Lung (tissue), 12 donors: Measurements from ENCODE around the gene CDC42BPB. TPM values are rescaled to one million over a fixed set of nuclear protein-coding genes. Genes with fewer than 3 reads are reported as not detected.
A peak's percentile ranks its signal among the peaks of the same experiment; 100 is the strongest.

ENCODE experiments used
- ATAC-seq: fragments of 200-7000 bp; cut with Tn5 transposase; one replicate; pipeline ENCODE4 v1.9.1; 2020; ENCODE audit warnings: moderate number of reproducible peaks; ENCODE audit not compliant: insufficient read depth, low FRiP score
- DNase-seq, 3 donors: peaks; one replicate each; pipeline ENCODE4 v3.0.0-alpha.2; 2013 to 2017
- H3K27ac ChIP-seq, 2 donors: one replicate each; pipeline ENCODE4 v1.5.1; 2013; ENCODE audit warnings: mild to moderate bottlenecking in 2 of 2, moderate library complexity in 2 of 2, control low read depth in 1 of 2, inconsistent platforms in 1 of 2, low read depth in 1 of 2, low read length in 1 of 2
- H3K27me3 ChIP-seq, 3 donors: one replicate each; pipeline ENCODE4 v1.5.1; 2013; ENCODE audit warnings: low read length in 2 of 3; ENCODE audit not compliant: control insufficient read depth in 3 of 3, insufficient read depth in 3 of 3
- H3K36me3 ChIP-seq, 4 donors: one replicate each; pipeline ENCODE4 v1.5.1; 2013; ENCODE audit warnings: low read length in 4 of 4, mild to moderate bottlenecking in 1 of 4, moderate library complexity in 1 of 4; ENCODE audit not compliant: control insufficient read depth in 4 of 4, insufficient read depth in 4 of 4
- H3K4me1 ChIP-seq, 5 donors: one replicate each; pipeline ENCODE4 v1.5.1; 2013; ENCODE audit warnings: low read length in 5 of 5, mild to moderate bottlenecking in 2 of 5, moderate library complexity in 1 of 5; ENCODE audit not compliant: control insufficient read depth in 5 of 5, insufficient read depth in 5 of 5
- H3K4me3 ChIP-seq: one replicate; pipeline ENCODE4 v1.5.1; 2013; ENCODE audit warnings: mild to moderate bottlenecking, control low read depth, moderate library complexity
- H3K9ac ChIP-seq, 2 donors: one replicate each; pipeline ENCODE4 v1.5.1; 2013; ENCODE audit warnings: low read length in 2 of 2, control low read depth in 1 of 2; ENCODE audit not compliant: insufficient read depth in 1 of 2
- H3K9me3 ChIP-seq, 4 donors: one replicate each; pipeline ENCODE4 v1.5.1; 2013; ENCODE audit warnings: low read length in 3 of 4, mild to moderate bottlenecking in 1 of 4, moderate library complexity in 1 of 4; ENCODE audit not compliant: control insufficient read depth in 4 of 4, insufficient read depth in 3 of 4
- CTCF ChIP-seq: IDR thresholded peaks from 2 replicates; pipeline ENCODE4 v1.5.1; 2012; ENCODE audit warnings: mild to moderate bottlenecking; ENCODE audit errors: control extremely low read depth, extremely low read depth
- WGBS, 2 donors: extraction: QIAGEN DNeasy Blood & Tissue Kit; methylation state at CpG; one replicate each; pipeline ENCODE4 v1.1.7; 2013; 5-methylcytosine and 5-hydroxymethylcytosine counted together
- polyA plus RNA-seq, 2 donors: library from polyadenylated mRNA; stranded (reverse); fragments of 200-250 nt; gene quantifications; one replicate each; pipeline ENCODE4 v1.2.1, GENCODE V29; 2013
- total RNA-seq, 2 donors: library from RNA; depleted of rRNA in 1 of 2; stranded (reverse); fragments of >200 nt in 1 of 2; gene quantifications; one replicate each; pipeline ENCODE4 v1.2.1, GENCODE V29; 2014 to 2021
- donor health status: control.
- donor health status: control.
- donor health status: Bipolar disorder and iron deficiency.
- donor health status: healthy.
- donor health status: DM: yes; HTN: yes; CAD: no.

The CDC42BPB gene
- total and polyA plus RNA-seq, 4 donors: 39.3 to 97.9 (median 66.6) TPM

- Histone ChIP-seq H3K27ac (no peak overlapping the region), H3K9ac (no peak overlapping the region), H3K4me3 (no peak overlapping the region), H3K36me3 (no peaks in the 10 kb centered on the region), H3K4me1 (peaks cover 0 to 25% (median 22%) of the 10 kb centered on the region in 5 donors), H3K9me3 (peaks cover 0 to 4% (median 0%) of the 10 kb centered on the region in 4 donors), H3K27me3 (peaks cover 0 to 29% (median 13%) of the 10 kb centered on the region in 3 donors)
- TF ChIP-seq CTCF: no peak
- WGBS, 2 donors: 31 to 35% methylated on average over 58 to 85 of the region's 85 CpGs
- peak in 2 of 3 donors; percentile 59 to 67 for DNase-seq
- no peak for ATAC-seq
These were observed 44.8 kb upstream of the CDC42BPB start for GRCh38 chr14:103101963-103102688.

GRCh38 chr14:103101257-103101962 is 44.1 kb upstream of the CDC42BPB start:
- WGBS, 2 donors: 86 to 93% methylated on average over 11 of the region's 11 CpGs
- ATAC-seq: no peak

GRCh38 chr14:103100281-103101121 is 43.2 kb upstream of the CDC42BPB start:
- Histone ChIP-seq H3K27me3 (peaks cover 0 to 29% (median 13%) of the 10 kb centered on the region in 3 donors), H3K9me3 (peaks cover 0 to 4% (median 0%) of the 10 kb centered on the region in 4 donors), H3K4me1 (peaks cover 0 to 25% (median 22%) of the 10 kb centered on the region in 5 donors), H3K4me3 (no peak overlapping the region), H3K9ac (no peak overlapping the region), H3K27ac (no peak overlapping the region), H3K36me3 (no peaks in the 10 kb centered on the region)
- DNase-seq: no peak
- no peak for TF ChIP-seq CTCF
- ATAC-seq: no peak
- 84 to 86% methylated on average over 25 of the region's 25 CpGs for WGBS, 2 donors

More at GRCh38 chr14:103101257-103101962, 44.1 kb upstream of the CDC42BPB start:
- no peak for TF ChIP-seq CTCF
- DNase-seq: no peak
- H3K27me3 ChIP-seq: peaks cover 0 to 29% (median 13%) of the 10 kb centered on the region in 3 donors
- H3K36me3 ChIP-seq: no peaks in the 10 kb centered on the region
- no peak overlapping the region for H3K27ac ChIP-seq
- peaks cover 0 to 4% (median 0%) of the 10 kb centered on the region in 4 donors for H3K9me3 ChIP-seq
- H3K4me3 ChIP-seq: no peak overlapping the region
- no peak overlapping the region for H3K9ac ChIP-seq
- H3K4me1 ChIP-seq: peaks cover 0 to 25% (median 22%) of the 10 kb centered on the region in 5 donors
